Measurements from ENCODE around the gene CACYBP.

GRCh38 chr1:174963529-174964125 is 36.1 kb upstream of the CACYBP start:
- TF ChIP-seq EZH2 (IDR thresholded peaks at IDR 0.05; ENCODE audit: low read length, unreplicated experiment) (no peak), CTCF (conservative IDR thresholded peaks at IDR 0.05; ENCODE audit: low read depth, low read length) (no peak), EZH2phosphoT487 (IDR thresholded peaks at IDR 0.05; ENCODE audit: borderline replicate concordance, low read length) (no peak)

Data from PC-3 (cell line).